SW480 (cell line): ENCODE results near the gene GPR149.

Experiments
- DNase-seq: peaks from one replicate; pipeline ENCODE4 v3.0.0-alpha.2; 2016; ENCODE audit warnings: low spot score

The GPR149 gene

GRCh38 chr3:154345422-154346122 lies 84.4 kb downstream of the GPR149 start:
- no peak for DNase-seq

DNA sequence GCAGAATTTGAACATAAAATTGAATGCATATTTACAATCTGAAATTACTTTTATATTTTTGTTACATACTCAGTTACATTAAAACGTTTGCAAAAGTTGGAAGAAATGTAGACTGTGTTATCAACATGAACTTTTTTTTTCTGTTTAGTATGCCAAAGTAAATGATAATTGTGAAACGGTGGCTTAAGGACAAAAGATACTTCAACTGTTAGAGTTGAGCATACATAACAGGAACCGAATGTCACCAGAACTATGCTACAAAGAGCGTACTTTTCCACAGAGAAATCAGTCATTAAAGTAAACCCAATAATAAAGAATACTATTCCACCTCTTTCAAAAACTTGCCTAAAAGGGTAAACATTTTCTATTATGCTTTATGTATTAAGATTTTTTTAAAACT lies 91.4 kb downstream of the GPR149 start:
- no peak for DNase-seq

DNA sequence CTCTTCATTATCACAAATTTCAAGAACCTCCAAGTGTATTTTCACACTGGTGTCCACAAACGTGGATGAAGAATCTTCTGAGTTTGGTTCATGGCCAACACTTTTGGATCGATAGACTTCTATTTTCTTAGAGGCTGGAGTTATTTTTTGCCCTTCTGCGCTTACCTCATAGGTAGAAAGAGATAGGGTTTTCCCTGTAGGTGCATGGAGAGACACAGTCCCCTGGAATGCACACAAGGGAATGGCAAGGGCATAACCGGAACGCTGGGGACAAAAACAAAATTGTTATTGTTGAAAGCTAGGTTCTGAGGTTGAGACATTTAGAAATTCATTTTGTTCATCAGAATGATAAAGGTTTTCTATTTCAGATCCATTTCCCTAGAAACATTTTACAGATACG lies 92.0 kb downstream of the GPR149 start:
- no peak for DNase-seq

DNA sequence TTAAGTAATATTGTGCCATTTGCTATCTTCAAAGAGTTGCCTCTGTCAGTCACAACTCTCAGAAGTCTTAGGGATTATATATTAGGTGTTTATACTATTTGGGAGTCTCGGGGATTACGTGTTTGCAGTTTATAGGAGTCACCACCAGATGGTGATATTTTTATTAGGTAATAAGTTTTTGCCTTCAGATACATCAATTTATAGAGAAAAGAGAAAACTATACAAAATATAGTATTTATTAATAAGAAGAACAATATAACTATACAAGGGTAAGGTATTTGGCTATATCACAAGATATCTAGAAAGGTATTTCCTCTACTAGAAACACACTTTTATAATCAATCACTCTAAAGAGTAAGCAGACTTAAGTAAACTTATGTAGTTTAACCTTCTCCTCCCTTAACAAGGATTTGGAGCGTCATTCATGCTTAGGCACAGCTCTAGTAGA lies 95.0 kb downstream of the GPR149 start:
- peak; percentile 56 for DNase-seq

DNA sequence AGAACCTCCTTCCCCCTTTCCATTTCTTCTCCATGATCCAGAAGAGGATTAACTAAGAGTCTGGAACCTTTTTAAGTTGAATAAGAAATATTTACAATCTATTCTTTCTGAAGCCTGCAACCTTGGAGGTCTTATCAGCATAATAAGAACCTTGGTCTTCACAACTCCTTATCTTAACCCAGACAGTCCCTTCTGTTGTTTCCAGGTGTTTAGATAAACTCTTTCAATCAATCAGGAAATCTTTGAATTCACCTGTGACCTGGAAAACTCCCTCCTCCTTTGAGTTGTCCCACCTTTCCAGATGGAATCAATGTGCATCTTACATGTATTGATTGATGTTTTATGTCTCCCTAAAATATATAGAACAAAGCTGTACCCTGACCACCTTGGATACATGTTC lies 102.1 kb downstream of the GPR149 start:
- no peak for DNase-seq

- no peak for DNase-seq
Measured at GRCh38 chr3:154324919-154325318, 105.1 kb downstream of the GPR149 start.

- peak; percentile 90 for DNase-seq
Measured at GRCh38 chr3:154323891-154324738, 105.9 kb downstream of the GPR149 start, which contains the start of gene DHX36. Gene DHX36, minus strand, starts transcription at chr3:154324487. Its CDS starts 71 bp downstream, at chr3:154324416.

GRCh38 chr3:154316974-154317767 lies 112.8 kb downstream of the GPR149 start:
- DNase-seq, result no peak

- no peak for DNase-seq
Measured at GRCh38 chr3:154314152-154314551, 115.8 kb downstream of the GPR149 start.

GRCh38 chr3:154310840-154311239 lies 119.2 kb downstream of the GPR149 start:
- DNase-seq, result no peak

DNA sequence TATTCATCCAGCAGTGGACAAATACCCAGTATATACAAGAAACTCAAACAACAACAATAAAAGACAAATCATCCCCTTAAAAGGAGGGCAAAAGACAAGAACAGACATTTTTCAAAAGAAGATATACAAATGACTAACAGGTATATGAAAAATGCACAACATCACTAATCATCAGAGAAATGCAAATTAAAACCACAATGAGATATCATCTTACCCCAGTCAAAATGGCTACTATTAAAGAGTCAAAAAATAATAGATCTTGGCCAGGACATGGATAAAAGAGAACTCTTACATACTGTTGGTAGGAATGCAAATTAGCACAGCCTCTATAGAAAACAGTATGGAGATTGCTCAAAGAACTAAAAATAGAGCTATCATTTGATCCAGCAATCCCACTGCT lies 122.6 kb downstream of the GPR149 start:
- no peak for DNase-seq

- no peak for DNase-seq
Measured at GRCh38 chr3:154304936-154305335, 125.1 kb downstream of the GPR149 start.

GRCh38 chr3:154304116-154304786 lies 125.7 kb downstream of the GPR149 start:
- no peak for DNase-seq

DNA sequence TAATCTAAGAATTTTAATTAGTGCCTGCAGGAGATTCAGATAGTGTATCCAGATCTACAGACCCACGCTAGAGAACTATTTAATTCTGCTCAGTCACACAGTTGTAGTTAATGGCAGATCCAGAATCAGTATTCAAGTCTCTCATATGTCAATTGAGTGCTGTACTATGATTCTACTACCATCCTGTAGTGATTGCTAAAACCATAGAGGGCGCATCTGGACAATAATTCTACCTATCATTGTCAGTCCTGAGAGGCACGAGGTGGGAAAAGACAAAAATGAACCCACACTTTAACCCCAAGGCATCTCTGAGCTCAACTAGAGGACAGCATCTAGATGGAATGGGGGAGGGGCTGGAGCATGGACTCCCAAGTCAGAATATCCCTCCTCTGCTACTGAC lies 128.4 kb downstream of the GPR149 start:
- no peak for DNase-seq

- DNase-seq, result no peak
Measured at GRCh38 chr3:154294016-154294415, 136.0 kb downstream of the GPR149 start.

DNA sequence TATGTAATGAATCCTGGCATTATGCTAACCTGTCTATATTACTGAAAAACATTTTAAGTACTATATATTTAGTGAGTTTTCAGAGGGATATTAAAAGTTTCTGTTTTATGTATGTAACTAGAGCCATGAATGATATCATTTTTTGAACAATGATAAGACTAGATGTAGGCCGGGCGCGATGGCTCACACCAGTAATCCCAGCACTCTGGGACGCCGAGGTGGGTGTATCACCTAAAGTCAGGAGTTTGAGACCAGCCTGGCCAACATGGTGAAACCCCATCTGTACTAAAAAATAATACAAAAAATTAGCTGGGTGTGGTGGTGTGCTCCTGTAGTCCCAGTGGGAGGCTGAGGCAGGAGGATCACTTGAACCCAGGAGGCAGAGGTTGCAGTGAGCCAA lies 139.8 kb downstream of the GPR149 start:
- DNase-seq, result no peak
